Hepatocyte (in vitro differentiated cells): ENCODE measurements around the gene ENOSF1.

Experiments used
- CTCF ChIP-seq: fragments of 200-600 bp; sonication (generic); IDR thresholded peaks from 2 replicates; pipeline ENCODE4 v1.5.1; 2016; ENCODE audit warnings: antibody characterized with exemption, mild to moderate bottlenecking; ENCODE audit not compliant: poor library complexity
- EZH2 ChIP-seq: fragments of 200-600 bp; sonication (generic); IDR thresholded peaks from 2 replicates; pipeline ENCODE4 v1.6.1; 2016; ENCODE audit warnings: antibody characterized with exemption, mild to moderate bottlenecking, borderline replicate concordance

DNA sequence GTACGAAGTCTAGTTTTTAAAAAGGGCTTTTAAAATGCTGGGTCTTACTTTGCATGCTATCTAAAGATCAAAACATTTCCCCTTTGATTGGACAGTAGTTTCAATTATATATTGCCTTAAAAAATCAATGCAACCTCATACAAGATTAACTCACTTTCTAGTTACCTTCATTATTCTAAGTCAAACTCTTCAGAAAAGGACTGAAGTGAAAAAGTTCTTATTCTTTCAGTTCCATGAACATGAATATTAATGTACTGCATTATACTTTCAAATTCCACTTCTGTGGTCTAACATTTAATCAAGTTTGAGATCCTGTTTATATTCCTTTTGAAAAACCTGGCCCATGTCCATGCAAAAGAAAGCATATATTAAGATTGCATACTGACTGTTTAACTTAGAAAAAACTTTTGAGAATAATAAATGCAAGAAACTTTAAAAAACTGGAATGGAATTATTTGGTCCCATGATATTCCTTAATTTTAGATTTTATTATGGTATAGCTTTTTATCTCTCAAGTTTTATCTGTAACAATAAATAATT lies 11.2 kb upstream of the ENOSF1 start:
- TF ChIP-seq CTCF (no peak), EZH2 (no peak)
